ENCODE measurements around the gene PTPRN2. TPM values are rescaled to one million over a fixed set of nuclear protein-coding genes. Genes with fewer than 3 reads are reported as not detected.

PTPRN2 gene
- total and polyA plus RNA-seq, 3 experiments from 2014 or later = 0.33 to 1.2 (median 0.42) TPM

GRCh38 chr7:157607218-157607617, 980.4 kb downstream of the PTPRN2 start:
- H3K4me3 ChIP-seq (ENCODE audit: low read length) = no peak overlapping the region
- CTCF ChIA-PET = no interaction called here
- H3K9me3 ChIP-seq (ENCODE audit: low read length) = no peaks in the 10 kb centered on the region
- Mint-ChIP-seq H3K36me3 (no peaks in the 10 kb centered on the region), H3K27me3 (peaks cover 0 to 10% of the 10 kb centered on the region in 2 donors), H3K4me1 (peaks cover 7 to 8% (median 8%) of the 10 kb centered on the region in 3 donors), H3K27ac (no peak overlapping the region), H3K4me3 (no peak overlapping the region), H3K9me3 (peaks cover 0 to 2% (median 0%) of the 10 kb centered on the region in 5 donors)
- DNase-seq = no peak
- H3K27ac ChIP-seq (ENCODE audit: low read depth, low read length) = no peak overlapping the region
- H3K27me3 ChIP-seq (ENCODE audit: insufficient read depth, low read length, poor library complexity, severe bottlenecking) = no peaks in the 10 kb centered on the region
- H3K36me3 ChIP-seq (ENCODE audit: insufficient read depth, low read length) = no peaks in the 10 kb centered on the region
- H3K4me1 ChIP-seq (ENCODE audit: insufficient read depth, low read length) = peaks cover 5% of the 10 kb centered on the region
- POLR2A ChIA-PET = no interaction called here

- Histone ChIP-seq H3K9me3 (ENCODE audit: low read length) (no peaks in the 10 kb centered on the region), H3K27ac (ENCODE audit: low read depth, low read length) (no peak overlapping the region), H3K27me3 (ENCODE audit: insufficient read depth, low read length, poor library complexity, severe bottlenecking) (no peaks in the 10 kb centered on the region), H3K4me3 (ENCODE audit: low read length) (no peak overlapping the region), H3K4me1 (ENCODE audit: insufficient read depth, low read length) (no peaks in the 10 kb centered on the region), H3K36me3 (ENCODE audit: insufficient read depth, low read length) (no peaks in the 10 kb centered on the region)
- peaks cover 0 to 2% (median 0%) of the 10 kb centered on the region in 5 donors for H3K9me3 Mint-ChIP-seq
- H3K27ac Mint-ChIP-seq = no peak overlapping the region
- POLR2A ChIA-PET = no interaction called here
- no peaks in the 10 kb centered on the region for H3K36me3 Mint-ChIP-seq
- H3K27me3 Mint-ChIP-seq = peaks cover 0 to 14% of the 10 kb centered on the region in 2 donors
- peaks cover 0 to 2% (median under 1%) of the 10 kb centered on the region in 3 donors for H3K4me1 Mint-ChIP-seq
- CTCF ChIA-PET = no interaction called here
- no peak for DNase-seq
- no peak overlapping the region for H3K4me3 Mint-ChIP-seq
Observed at GRCh38 chr7:157606140-157606539, 981.5 kb downstream of the PTPRN2 start.

GRCh38 chr7:157605638-157606037, 982.0 kb downstream of the PTPRN2 start:
- H3K4me3 ChIP-seq (ENCODE audit: low read length) = no peak overlapping the region
- Mint-ChIP-seq H3K4me3 (no peak overlapping the region), H3K9me3 (peaks cover 0 to 2% (median 0%) of the 10 kb centered on the region in 5 donors), H3K27ac (no peak overlapping the region), H3K36me3 (no peaks in the 10 kb centered on the region), H3K27me3 (peaks cover 0 to 14% of the 10 kb centered on the region in 2 donors), H3K4me1 (no peaks in the 10 kb centered on the region)
- H3K36me3 ChIP-seq (ENCODE audit: insufficient read depth, low read length) = no peaks in the 10 kb centered on the region
- H3K4me1 ChIP-seq (ENCODE audit: insufficient read depth, low read length) = no peaks in the 10 kb centered on the region
- H3K9me3 ChIP-seq (ENCODE audit: low read length) = no peaks in the 10 kb centered on the region
- ChIA-PET CTCF (no interaction called here), POLR2A (no interaction called here)
- DNase-seq = no peak
- no peaks in the 10 kb centered on the region for H3K27me3 ChIP-seq (ENCODE audit: insufficient read depth, low read length, poor library complexity, severe bottlenecking)
- H3K27ac ChIP-seq (ENCODE audit: low read depth, low read length) = no peak overlapping the region

- Mint-ChIP-seq H3K4me1 (no peaks in the 10 kb centered on the region), H3K27me3 (peaks cover 1 to 18% of the 10 kb centered on the region in 2 donors), H3K4me3 (no peak overlapping the region), H3K9me3 (peaks cover 0 to 2% (median 0%) of the 10 kb centered on the region in 5 donors), H3K36me3 (no peaks in the 10 kb centered on the region), H3K27ac (peak overlapping the region in 1 of 8 donors; percentile 33)
- Histone ChIP-seq H3K36me3 (ENCODE audit: insufficient read depth, low read length) (no peaks in the 10 kb centered on the region), H3K27me3 (ENCODE audit: insufficient read depth, low read length, poor library complexity, severe bottlenecking) (no peaks in the 10 kb centered on the region), H3K9me3 (ENCODE audit: low read length) (no peaks in the 10 kb centered on the region), H3K4me1 (ENCODE audit: insufficient read depth, low read length) (no peaks in the 10 kb centered on the region), H3K27ac (ENCODE audit: low read depth, low read length) (no peak overlapping the region), H3K4me3 (ENCODE audit: low read length) (no peak overlapping the region)
- DNase-seq = no peak
- CTCF ChIA-PET = no interaction called here
- POLR2A ChIA-PET = no interaction called here
Observed at GRCh38 chr7:157604661-157605381, 982.8 kb downstream of the PTPRN2 start.

GRCh38 chr7:157603716-157604115, 983.9 kb downstream of the PTPRN2 start:
- no peaks in the 10 kb centered on the region for H3K9me3 ChIP-seq (ENCODE audit: low read length)
- Mint-ChIP-seq H3K4me1 (no peaks in the 10 kb centered on the region), H3K9me3 (no peaks in the 10 kb centered on the region), H3K27ac (no peak overlapping the region), H3K27me3 (peaks cover 3 to 18% of the 10 kb centered on the region in 2 donors), H3K4me3 (no peak overlapping the region), H3K36me3 (no peaks in the 10 kb centered on the region)
- ChIA-PET CTCF (no interaction called here), POLR2A (no interaction called here)
- no peak for DNase-seq
- no peaks in the 10 kb centered on the region for H3K4me1 ChIP-seq (ENCODE audit: insufficient read depth, low read length)
- H3K4me3 ChIP-seq (ENCODE audit: low read length) = no peak overlapping the region
- no peaks in the 10 kb centered on the region for H3K27me3 ChIP-seq (ENCODE audit: insufficient read depth, low read length, poor library complexity, severe bottlenecking)
- no peaks in the 10 kb centered on the region for H3K36me3 ChIP-seq (ENCODE audit: insufficient read depth, low read length)
- H3K27ac ChIP-seq (ENCODE audit: low read depth, low read length) = no peak overlapping the region

- H3K27ac ChIP-seq (ENCODE audit: low read depth, low read length) = no peak overlapping the region
- no peaks in the 10 kb centered on the region for H3K36me3 Mint-ChIP-seq
- H3K36me3 ChIP-seq (ENCODE audit: insufficient read depth, low read length) = no peaks in the 10 kb centered on the region
- H3K4me1 Mint-ChIP-seq = no peaks in the 10 kb centered on the region
- ChIA-PET POLR2A (no interaction called here), CTCF (no interaction called here)
- no peak overlapping the region for H3K4me3 Mint-ChIP-seq
- H3K9me3 ChIP-seq (ENCODE audit: low read length) = no peaks in the 10 kb centered on the region
- H3K27me3 Mint-ChIP-seq = peaks cover 3 to 18% of the 10 kb centered on the region in 2 donors
- no peak for DNase-seq
- no peaks in the 10 kb centered on the region for H3K9me3 Mint-ChIP-seq
- no peak overlapping the region for H3K4me3 ChIP-seq (ENCODE audit: low read length)
- H3K4me1 ChIP-seq (ENCODE audit: insufficient read depth, low read length) = no peaks in the 10 kb centered on the region
- no peak overlapping the region for H3K27ac Mint-ChIP-seq
- no peaks in the 10 kb centered on the region for H3K27me3 ChIP-seq (ENCODE audit: insufficient read depth, low read length, poor library complexity, severe bottlenecking)
Observed at GRCh38 chr7:157603005-157603404, 984.6 kb downstream of the PTPRN2 start.

- no peak for DNase-seq
- Mint-ChIP-seq H3K4me3 (no peak overlapping the region), H3K9me3 (no peaks in the 10 kb centered on the region), H3K27ac (no peak overlapping the region), H3K4me1 (no peaks in the 10 kb centered on the region), H3K27me3 (peaks cover 3 to 18% of the 10 kb centered on the region in 2 donors), H3K36me3 (no peaks in the 10 kb centered on the region)
- no peak overlapping the region for H3K27ac ChIP-seq (ENCODE audit: low read depth, low read length)
- H3K4me3 ChIP-seq (ENCODE audit: low read length) = no peak overlapping the region
- H3K9me3 ChIP-seq (ENCODE audit: low read length) = no peaks in the 10 kb centered on the region
- CTCF ChIA-PET = no interaction called here
- no peaks in the 10 kb centered on the region for H3K27me3 ChIP-seq (ENCODE audit: insufficient read depth, low read length, poor library complexity, severe bottlenecking)
- H3K4me1 ChIP-seq (ENCODE audit: insufficient read depth, low read length) = no peaks in the 10 kb centered on the region
- POLR2A ChIA-PET = no interaction called here
- H3K36me3 ChIP-seq (ENCODE audit: insufficient read depth, low read length) = no peaks in the 10 kb centered on the region
Observed at GRCh38 chr7:157602581-157602980, 985.0 kb downstream of the PTPRN2 start.

- POLR2A ChIA-PET = no interaction called here
Observed at GRCh38 chr7:157602156-157602555, 985.5 kb downstream of the PTPRN2 start.

More at GRCh38 chr7:157602156-157602555, 985.5 kb downstream of the PTPRN2 start:
- Histone ChIP-seq H3K36me3 (ENCODE audit: insufficient read depth, low read length) (no peaks in the 10 kb centered on the region), H3K4me1 (ENCODE audit: insufficient read depth, low read length) (no peaks in the 10 kb centered on the region), H3K27ac (ENCODE audit: low read depth, low read length) (no peak overlapping the region), H3K9me3 (ENCODE audit: low read length) (no peaks in the 10 kb centered on the region), H3K27me3 (ENCODE audit: insufficient read depth, low read length, poor library complexity, severe bottlenecking) (no peaks in the 10 kb centered on the region), H3K4me3 (ENCODE audit: low read length) (no peak overlapping the region)
- H3K9me3 Mint-ChIP-seq = no peaks in the 10 kb centered on the region
- CTCF ChIA-PET = no interaction called here
- H3K4me3 Mint-ChIP-seq = no peak overlapping the region
- DNase-seq = no peak
- no peak overlapping the region for H3K27ac Mint-ChIP-seq
- no peaks in the 10 kb centered on the region for H3K36me3 Mint-ChIP-seq
- no peaks in the 10 kb centered on the region for H3K4me1 Mint-ChIP-seq
- H3K27me3 Mint-ChIP-seq = peaks cover 3 to 18% of the 10 kb centered on the region in 2 donors

Data from CD8-positive, alpha-beta memory T cell (primary cell).